ENCODE measurements around the gene PILRA. TPM values are rescaled to one million over a fixed set of nuclear protein-coding genes. Genes with fewer than 3 reads are reported as not detected.

PILRA gene
- total and polyA plus RNA-seq, 2 donors from 2014 or later, result 15.4 to 18.8 TPM

DNA sequence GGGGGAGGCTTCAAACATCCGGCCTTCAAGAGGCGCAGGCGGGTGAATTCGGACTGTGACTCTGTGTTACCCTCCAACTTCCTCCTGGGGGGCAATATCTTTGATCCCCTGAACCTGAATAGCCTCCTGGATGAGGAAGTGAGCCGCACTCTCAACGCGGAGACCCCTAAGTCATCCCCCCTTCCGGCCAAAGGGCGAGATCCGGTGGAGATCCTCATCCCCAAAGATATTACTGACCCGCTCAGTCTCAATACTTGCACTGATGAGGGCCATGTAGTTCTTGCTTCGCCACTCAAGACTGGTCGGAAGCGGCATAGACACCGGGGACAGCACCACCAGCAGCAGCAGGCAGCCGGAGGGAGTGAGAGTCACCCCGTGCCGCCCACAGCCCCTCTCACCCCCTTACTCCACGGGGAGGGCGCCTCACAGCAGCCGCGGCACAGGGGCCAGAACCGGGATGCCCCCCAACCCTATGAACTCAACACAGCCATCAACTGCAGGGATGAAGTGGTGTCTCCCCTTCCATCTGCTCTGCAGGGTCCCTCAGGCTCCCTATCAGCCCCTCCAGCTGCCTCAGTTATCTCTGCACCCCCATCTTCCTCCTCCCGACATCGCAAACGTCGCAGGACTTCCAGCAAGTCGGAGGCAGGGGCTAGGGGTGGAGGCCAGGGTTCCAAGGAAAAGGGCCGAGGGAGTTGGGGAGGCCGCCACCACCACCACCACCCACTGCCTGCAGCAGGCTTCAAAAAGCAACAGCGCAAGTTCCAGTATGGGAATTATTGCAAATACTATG is 57.4 kb downstream of the PILRA start:
- no peak for FAIRE-seq

DNA sequence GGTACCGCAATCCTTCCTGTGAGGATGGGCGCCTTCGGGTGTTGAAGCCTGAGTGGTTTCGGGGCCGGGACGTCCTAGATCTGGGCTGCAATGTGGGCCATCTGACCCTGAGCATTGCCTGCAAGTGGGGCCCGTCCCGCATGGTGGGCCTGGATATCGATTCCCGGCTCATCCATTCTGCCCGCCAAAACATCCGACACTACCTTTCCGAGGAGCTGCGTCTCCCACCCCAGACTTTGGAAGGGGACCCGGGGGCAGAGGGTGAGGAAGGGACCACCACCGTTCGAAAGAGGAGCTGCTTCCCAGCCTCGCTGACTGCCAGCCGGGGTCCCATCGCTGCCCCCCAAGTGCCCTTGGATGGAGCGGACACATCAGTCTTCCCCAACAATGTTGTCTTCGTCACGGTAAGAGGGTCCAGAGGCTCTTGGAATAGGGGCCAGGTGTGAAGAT is 58.0 kb downstream of the PILRA start:
- no peak for DNase-seq
- peak overlapping the region in 1 of 3 donors; percentile 26 for H3K9ac ChIP-seq (ENCODE audit: low read length in 3 of 3)
- no peaks in the 10 kb centered on the region for H3K27me3 ChIP-seq (ENCODE audit: control insufficient read depth, insufficient read depth, low read length)
- peaks cover 0 to 34% (median 20%) of the 10 kb centered on the region in 3 donors for H3K4me1 ChIP-seq (ENCODE audit: control insufficient read depth in 2 of 3, insufficient read depth in 2 of 3, low read depth in 1 of 3, low read length in 3 of 3)
- no peak for FAIRE-seq
- intact Hi-C loops (cut with DNase I), result no loop called here
- H3K9me3 ChIP-seq (ENCODE audit: control insufficient read depth in 2 of 3, insufficient read depth in 1 of 3, low read length in 3 of 3), result no peaks in the 10 kb centered on the region
- H3K4me3 ChIP-seq (ENCODE audit: low read length in 3 of 3), result peak overlapping the region in 1 of 3 donors; percentile 96
- no peak overlapping the region for H3K27ac ChIP-seq (ENCODE audit: low read depth in 2 of 2, low read length in 2 of 2)
- TF ChIP-seq, protein P1, sequence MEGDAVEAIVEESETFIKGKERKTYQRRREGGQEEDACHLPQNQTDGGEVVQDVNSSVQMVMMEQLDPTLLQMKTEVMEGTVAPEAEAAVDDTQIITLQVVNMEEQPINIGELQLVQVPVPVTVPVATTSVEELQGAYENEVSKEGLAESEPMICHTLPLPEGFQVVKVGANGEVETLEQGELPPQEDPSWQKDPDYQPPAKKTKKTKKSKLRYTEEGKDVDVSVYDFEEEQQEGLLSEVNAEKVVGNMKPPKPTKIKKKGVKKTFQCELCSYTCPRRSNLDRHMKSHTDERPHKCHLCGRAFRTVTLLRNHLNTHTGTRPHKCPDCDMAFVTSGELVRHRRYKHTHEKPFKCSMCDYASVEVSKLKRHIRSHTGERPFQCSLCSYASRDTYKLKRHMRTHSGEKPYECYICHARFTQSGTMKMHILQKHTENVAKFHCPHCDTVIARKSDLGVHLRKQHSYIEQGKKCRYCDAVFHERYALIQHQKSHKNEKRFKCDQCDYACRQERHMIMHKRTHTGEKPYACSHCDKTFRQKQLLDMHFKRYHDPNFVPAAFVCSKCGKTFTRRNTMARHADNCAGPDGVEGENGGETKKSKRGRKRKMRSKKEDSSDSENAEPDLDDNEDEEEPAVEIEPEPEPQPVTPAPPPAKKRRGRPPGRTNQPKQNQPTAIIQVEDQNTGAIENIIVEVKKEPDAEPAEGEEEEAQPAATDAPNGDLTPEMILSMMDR (IDR thresholded peaks at IDR 0.05; ENCODE audit: borderline replicate concordance, extremely low read depth, insufficient read depth), result no peak
- peaks cover 5 to 20% (median 9%) of the 10 kb centered on the region in 3 donors for H3K36me3 ChIP-seq (ENCODE audit: control insufficient read depth in 2 of 3, insufficient read depth in 3 of 3, low read length in 3 of 3)

More for the DNA sequence above, 57.4 kb downstream of the PILRA start:
- no peaks in the 10 kb centered on the region for H3K9me3 ChIP-seq (ENCODE audit: control insufficient read depth in 2 of 3, insufficient read depth in 1 of 3, low read length in 3 of 3)
- H3K27ac ChIP-seq (ENCODE audit: low read depth in 2 of 2, low read length in 2 of 2), result peak overlapping the region; percentile 100
- peak overlapping the region; percentile 33 to 100 (median 35) for H3K9ac ChIP-seq (ENCODE audit: low read length in 3 of 3)
- intact Hi-C loops (cut with DNase I), result no loop called here
- peaks cover 0 to 34% (median 20%) of the 10 kb centered on the region in 3 donors for H3K4me1 ChIP-seq (ENCODE audit: control insufficient read depth in 2 of 3, insufficient read depth in 2 of 3, low read depth in 1 of 3, low read length in 3 of 3)
- H3K36me3 ChIP-seq (ENCODE audit: control insufficient read depth in 2 of 3, insufficient read depth in 3 of 3, low read length in 3 of 3), result peaks cover 5 to 20% (median 9%) of the 10 kb centered on the region in 3 donors
- TF ChIP-seq, protein P1 (IDR thresholded peaks at IDR 0.05; ENCODE audit: borderline replicate concordance, extremely low read depth, insufficient read depth), result no peak
- H3K4me3 ChIP-seq (ENCODE audit: low read length in 3 of 3), result peak overlapping the region; percentile 35 to 96 (median 69)
- DNase-seq, result peak in 3 of 5 donors; percentile 17 to 86 (median 49)
- H3K27me3 ChIP-seq (ENCODE audit: control insufficient read depth, insufficient read depth, low read length), result no peaks in the 10 kb centered on the region

DNA sequence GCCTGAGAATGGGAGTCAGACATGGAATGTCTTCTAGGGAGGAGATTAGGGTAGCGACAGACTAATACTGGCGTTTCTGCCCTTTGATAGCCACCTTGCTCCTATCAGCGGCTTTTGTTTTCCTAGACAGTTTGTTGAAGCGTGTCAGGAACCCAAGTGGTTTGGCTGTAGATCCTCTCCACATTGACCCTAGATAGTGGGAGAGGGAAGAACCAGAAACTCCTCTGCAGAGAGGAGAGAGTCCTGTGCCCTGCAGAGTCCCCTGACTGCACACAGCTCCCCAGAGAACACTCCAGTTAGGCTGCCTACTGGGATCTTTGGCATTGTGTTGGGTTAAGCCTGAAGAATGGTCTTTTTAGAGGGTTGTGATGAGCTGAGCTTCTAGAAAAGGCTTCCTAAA is 58.8 kb downstream of the PILRA start:
- DNase-seq, result no peak
- Histone ChIP-seq H3K9ac (ENCODE audit: low read length in 3 of 3) (peak overlapping the region in 1 of 3 donors; percentile 56), H3K27ac (ENCODE audit: low read depth in 2 of 2, low read length in 2 of 2) (peak overlapping the region in 1 of 2 donors; percentile 1), H3K27me3 (ENCODE audit: control insufficient read depth, insufficient read depth, low read length) (no peaks in the 10 kb centered on the region), H3K36me3 (ENCODE audit: control insufficient read depth in 2 of 3, insufficient read depth in 3 of 3, low read length in 3 of 3) (peaks cover 5 to 20% (median 9%) of the 10 kb centered on the region in 3 donors), H3K4me1 (ENCODE audit: control insufficient read depth in 2 of 3, insufficient read depth in 2 of 3, low read depth in 1 of 3, low read length in 3 of 3) (peaks cover 0 to 34% (median 20%) of the 10 kb centered on the region in 3 donors), H3K9me3 (ENCODE audit: control insufficient read depth in 2 of 3, insufficient read depth in 1 of 3, low read length in 3 of 3) (no peaks in the 10 kb centered on the region), H3K4me3 (ENCODE audit: low read length in 3 of 3) (peak overlapping the region in 1 of 3 donors; percentile 46)
- intact Hi-C loops (cut with DNase I), result no loop called here
- no peak for FAIRE-seq
- TF ChIP-seq, protein P1 (IDR thresholded peaks at IDR 0.05; ENCODE audit: borderline replicate concordance, extremely low read depth, insufficient read depth), result no peak
